GM23338 (cell line): ENCODE measurements around the gene KRT84. TPM values are rescaled to one million over a fixed set of nuclear protein-coding genes. Genes with fewer than 3 reads are reported as not detected.

Experiments used
- ATAC-seq: fragments of 200-7000 bp; cut with Tn5 transposase; 3 replicates; pipeline ENCODE4 v1.9.1; 2020
- DNase-seq: peaks from one replicate; pipeline ENCODE4 v3.0.0-alpha.2; 2015; ENCODE audit warnings: low spot score
- H2AFZ ChIP-seq: fragments of 200-600 bp; sonication (generic); 2 replicates; pipeline ENCODE4 v1.8.0; 2016; ENCODE audit warnings: antibody characterized with exemption, mild to moderate bottlenecking, moderate library complexity
- H3F3A ChIP-seq: fragments of 200-600 bp; sonication (generic); replicated peaks from 2 replicates; pipeline ENCODE4 v1.8.0; 2017; ENCODE audit warnings: antibody characterized with exemption, mixed run types, low read depth
- H3K27ac ChIP-seq: fragments of 200-600 bp; sonication (generic); 2 replicates; pipeline ENCODE4 v1.6.1; 2016; ENCODE audit warnings: low read depth
- H3K27me3 ChIP-seq: fragments of 200-600 bp; sonication (generic); 2 replicates; pipeline ENCODE4 v1.8.0; 2016; ENCODE audit warnings: mild to moderate bottlenecking, mixed run types, moderate library complexity; ENCODE audit not compliant: insufficient read depth
- H3K36me3 ChIP-seq: fragments of 200-600 bp; sonication (generic); 2 replicates; pipeline ENCODE4 v1.8.0; 2016; ENCODE audit warnings: mild to moderate bottlenecking; ENCODE audit not compliant: insufficient read depth
- H3K4me1 ChIP-seq: fragments of 200-600 bp; sonication (generic); 2 replicates; pipeline ENCODE4 v1.8.0; 2016; ENCODE audit warnings: mild to moderate bottlenecking, moderate library complexity; ENCODE audit not compliant: insufficient read depth
- H3K4me2 ChIP-seq: fragments of 200-600 bp; sonication (generic); 2 replicates; pipeline ENCODE4 v1.7.1; 2017; ENCODE audit warnings: mixed run types
- H3K4me3 ChIP-seq: fragments of 200-600 bp; sonication (generic); 2 replicates; pipeline ENCODE4 v1.6.1; 2016; ENCODE audit warnings: mixed run types
- H3K79me2 ChIP-seq: fragments of 200-600 bp; sonication (generic); replicated peaks from 2 replicates; pipeline ENCODE4 v1.8.0; 2017; ENCODE audit warnings: mild to moderate bottlenecking; ENCODE audit not compliant: insufficient read depth
- H3K9me2 ChIP-seq: fragments of 200-600 bp; sonication (generic); 2 replicates; pipeline ENCODE4 v1.8.0; 2017; ENCODE audit not compliant: insufficient read depth
- H4K20me1 ChIP-seq: fragments of 200-600 bp; sonication (generic); replicated peaks from 2 replicates; pipeline ENCODE4 v1.8.0; 2017; ENCODE audit warnings: mild to moderate bottlenecking; ENCODE audit not compliant: insufficient read depth
- H3K27ac Mint-ChIP-seq: 2 replicates; pipeline ENCODE4 v1.8.0; 2020; ENCODE audit warnings: inconsistent platforms, mild to moderate bottlenecking, moderate library complexity, mixed read lengths
- H3K27me3 Mint-ChIP-seq: 3 replicates; pipeline ENCODE4 v1.8.0; 2022; ENCODE audit warnings: low read depth, mild to moderate bottlenecking, moderate library complexity, mixed read lengths, inconsistent platforms; ENCODE audit not compliant: insufficient read depth, poor library complexity
- H3K36me3 Mint-ChIP-seq: 3 replicates; pipeline ENCODE4 v1.8.0; 2021; ENCODE audit warnings: low read depth, mild to moderate bottlenecking, inconsistent platforms, moderate library complexity, mixed read lengths
- H3K4me1 Mint-ChIP-seq: 3 replicates; pipeline ENCODE4 v1.8.0; 2020; ENCODE audit warnings: mild to moderate bottlenecking, inconsistent platforms, mixed read lengths
- H3K4me3 Mint-ChIP-seq: 3 replicates; pipeline ENCODE4 v1.8.0; 2021; ENCODE audit warnings: moderate library complexity, mild to moderate bottlenecking, inconsistent platforms, mixed read lengths
- H3K9me3 Mint-ChIP-seq: 3 replicates; pipeline ENCODE4 v1.8.0; 2020; ENCODE audit warnings: moderate library complexity, mild to moderate bottlenecking, inconsistent platforms, mixed read lengths
- CREB1 ChIP-seq: fragments of 250-450 bp; sonication (Bioruptor Pico); IDR thresholded peaks from 2 replicates; pipeline ENCODE4 v1.5.0; 2020; ENCODE audit warnings: low read depth, mild to moderate bottlenecking, moderate library complexity
- CTCF ChIP-seq, 2 experiments: fragments of 200-600 bp in 1 of 2; sonication (generic) in 1 of 2; conservative IDR thresholded peaks; 2 replicates each; pipeline versions ENCODE4 v1.5.1 to v1.6.1; 2016 to 2017; ENCODE audit warnings: antibody characterized with exemption in 2 of 2, low read depth in 2 of 2, mild to moderate bottlenecking in 2 of 2, moderate library complexity in 1 of 2
- ETS1 ChIP-seq: IDR thresholded peaks from 2 replicates; pipeline ENCODE4 v1.6.1; 2016; ENCODE audit warnings: antibody characterized with exemption
- EZH2 ChIP-seq: fragments of 200-600 bp; sonication (generic); IDR thresholded peaks from one replicate; pipeline ENCODE4 v1.8.0; 2017; ENCODE audit warnings: antibody characterized with exemption, mild to moderate bottlenecking, low read depth; ENCODE audit not compliant: unreplicated experiment
- EZH2phosphoT487 ChIP-seq: fragments of 200-600 bp; sonication (generic); IDR thresholded peaks from one replicate; pipeline ENCODE4 v1.8.1; 2018; ENCODE audit warnings: antibody characterized with exemption; ENCODE audit not compliant: unreplicated experiment
- JUNB ChIP-seq: IDR thresholded peaks from one replicate; pipeline ENCODE4 v1.6.1; 2016; ENCODE audit warnings: antibody characterized with exemption; ENCODE audit not compliant: unreplicated experiment
- NANOG ChIP-seq: IDR thresholded peaks from 2 replicates; pipeline ENCODE4 v1.6.1; 2016; ENCODE audit warnings: antibody characterized with exemption, borderline replicate concordance
- POLR2AphosphoS5 ChIP-seq: IDR thresholded peaks from 2 replicates; pipeline ENCODE4 v1.6.1; 2016; ENCODE audit warnings: antibody characterized with exemption, low read depth
- REST ChIP-seq: IDR thresholded peaks from one replicate; pipeline ENCODE4 v1.6.1; 2018; ENCODE audit warnings: antibody characterized with exemption; ENCODE audit not compliant: unreplicated experiment
- STAT1 ChIP-seq: IDR thresholded peaks from one replicate; pipeline ENCODE4 v1.6.1; 2016; ENCODE audit warnings: antibody characterized with exemption; ENCODE audit not compliant: unreplicated experiment
- ZNF114 ChIP-seq: fragments of 250-450 bp; sonication (Bioruptor Pico); IDR thresholded peaks from 2 replicates; pipeline ENCODE4 v1.5.0; 2020; ENCODE audit warnings: mild to moderate bottlenecking, moderate library complexity
- ZNF331 ChIP-seq: fragments of 250-450 bp; sonication (Bioruptor Pico); IDR thresholded peaks from 2 replicates; pipeline ENCODE4 v1.5.0; 2020; ENCODE audit warnings: low read depth, mild to moderate bottlenecking, moderate library complexity
- ZNF462 ChIP-seq: fragments of 250-450 bp; sonication (Bioruptor Pico); IDR thresholded peaks from 2 replicates; pipeline ENCODE4 v1.5.0; 2020; ENCODE audit warnings: mild to moderate bottlenecking, moderate library complexity
- polyA plus RNA-seq: library from polyadenylated mRNA; unstranded; fragments of >200 nt; fragmentation: Nextera tagmentation; extraction: Ambion mirVana; gene quantifications from 2 replicates; pipeline ENCODE4 v1.2.1, GENCODE V29; 2016
- total RNA-seq: library from RNA; depleted of rRNA; stranded (reverse); fragments of >200 nt; shearing (Covaris generic); gene quantifications from 2 replicates; pipeline ENCODE4 v1.2.3, GENCODE V29; 2014

The KRT84 gene
- total and polyA plus RNA-seq, 2 experiments from 2014 or later: not detected

GRCh38 chr12:52351196-52352059, 34.0 kb downstream of the KRT84 start:
- Histone ChIP-seq H4K20me1 (no peaks in the 10 kb centered on the region; the same call in 1 of the 2 replicates), H3K4me2 (no peak overlapping the region), H3K4me1 (no peaks in the 10 kb centered on the region), H3K79me2 (no peaks in the 10 kb centered on the region), H3K27ac (no peak overlapping the region), H3K9me2 (no peaks in the 10 kb centered on the region), H3K27me3 (no peaks in the 10 kb centered on the region), H3K4me3 (no peak overlapping the region), H3F3A (no peaks in the 10 kb centered on the region), H2AFZ (no peak overlapping the region), H3K36me3 (no peaks in the 10 kb centered on the region)
- H3K27ac Mint-ChIP-seq: no peak overlapping the region
- H3K4me1 Mint-ChIP-seq: no peaks in the 10 kb centered on the region
- H3K36me3 Mint-ChIP-seq: no peaks in the 10 kb centered on the region
- H3K27me3 Mint-ChIP-seq: peaks cover 3% of the 10 kb centered on the region
- TF ChIP-seq NANOG: no peak
- no peak for TF ChIP-seq ZNF114 (CRISPR knock-in tag)
- TF ChIP-seq EZH2phosphoT487: no peak
- TF ChIP-seq POLR2AphosphoS5: no peak
- no peak for TF ChIP-seq CTCF (conservative IDR thresholded peaks at IDR 0.05; ENCODE audit: low read depth in 2 of 2)
- no peak for TF ChIP-seq ZNF462 (CRISPR knock-in tag)
- no peak for TF ChIP-seq ZNF331
- no peak for TF ChIP-seq REST
- TF ChIP-seq CREB1 (CRISPR knock-in tag): no peak
- TF ChIP-seq STAT1: no peak
- no peak for TF ChIP-seq EZH2
- TF ChIP-seq JUNB: no peak
- TF ChIP-seq ETS1: no peak
- no peak for ATAC-seq
- H3K4me3 Mint-ChIP-seq: no peak overlapping the region
- no peaks in the 10 kb centered on the region for H3K9me3 Mint-ChIP-seq
- DNase-seq: no peak
